ENCODE results near the gene SLC17A9.
A peak's percentile ranks its signal among the peaks of the same experiment; 100 is the strongest.

The SLC17A9 gene

DNA sequence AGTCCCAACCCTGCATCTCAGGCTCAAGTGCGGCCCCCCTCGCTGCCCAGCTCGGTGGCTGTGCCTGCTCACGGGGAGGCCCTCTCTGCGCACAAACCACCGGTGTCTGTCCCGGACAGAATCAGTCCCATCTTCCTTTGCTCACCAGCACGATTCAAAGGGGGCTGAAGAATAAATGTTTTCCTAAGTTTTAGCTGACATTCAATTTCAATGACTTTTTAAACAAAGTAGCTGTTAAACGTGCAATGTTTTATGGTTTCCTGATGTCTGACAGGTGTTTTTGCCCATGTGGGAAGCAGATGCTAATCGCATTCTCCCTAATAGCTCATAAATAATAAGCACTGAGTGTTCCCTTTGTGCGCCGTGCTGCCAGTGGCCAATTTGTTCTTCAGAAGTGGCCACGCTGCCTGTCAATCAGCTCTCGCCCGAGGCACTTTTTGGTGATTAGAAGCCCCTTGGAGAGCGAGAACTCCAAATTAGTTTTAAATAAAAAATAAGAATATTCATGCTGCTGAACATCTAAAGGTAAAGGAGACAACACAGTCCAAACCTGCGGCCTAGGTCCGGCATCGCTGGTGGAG, 28.0 kb downstream of the SLC17A9 start:
- no peak for DNase-seq

GRCh38 chr20:62980970-62981369, 28.5 kb downstream of the SLC17A9 start:
- DNase-seq, result peak in 16 of 56 donors; percentile 2 to 35 (median 13)

DNA sequence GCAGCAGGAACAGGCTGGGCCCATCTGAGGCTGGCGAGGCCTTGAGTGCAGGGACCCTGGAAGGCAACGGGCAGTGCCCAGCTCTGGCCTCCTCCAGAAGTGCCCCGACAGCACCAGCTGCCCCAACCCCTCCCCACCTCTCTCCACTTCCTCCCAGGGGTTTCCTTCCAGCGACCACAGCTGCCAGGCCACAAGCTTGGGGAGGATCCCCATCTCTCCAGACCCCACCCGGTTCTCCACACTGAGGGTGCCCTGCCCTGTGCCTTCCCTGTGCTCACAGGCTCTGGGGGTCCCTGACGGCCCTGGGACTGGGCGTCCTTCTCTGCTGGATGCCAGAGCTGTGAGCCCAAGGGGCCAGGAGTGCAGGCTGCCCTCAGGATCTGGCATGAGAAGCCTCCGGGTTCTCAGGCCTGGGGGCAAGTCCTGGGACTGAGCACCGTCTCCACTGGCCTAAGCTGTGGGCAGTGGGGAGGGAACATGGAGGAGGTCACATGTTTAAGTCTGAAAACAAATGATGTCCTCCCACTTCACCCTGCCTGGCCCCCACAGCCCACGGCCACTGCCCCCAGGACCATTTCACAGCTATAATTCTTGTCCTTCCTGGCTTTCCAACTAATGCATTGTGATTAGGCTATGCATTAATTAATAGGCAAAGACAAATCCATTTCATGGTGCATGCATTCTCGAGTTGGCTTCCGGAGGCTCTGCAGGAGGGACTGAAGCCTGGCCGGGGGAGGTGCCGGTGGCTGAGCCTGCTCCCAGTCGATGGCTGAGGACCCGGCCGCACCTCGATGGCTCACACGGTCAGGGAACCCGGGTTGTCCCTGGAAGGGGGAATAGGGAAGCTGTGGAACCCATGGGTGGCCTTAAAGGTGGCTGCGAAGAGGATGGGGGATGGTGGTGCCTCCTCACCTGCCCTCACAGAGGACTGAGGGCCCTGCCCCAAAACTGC, 29.9 kb downstream of the SLC17A9 start:
- no peak for DNase-seq

GRCh38 chr20:62983210-62983609, 30.7 kb downstream of the SLC17A9 start:
- no peak for DNase-seq

- DNase-seq, result peak in 29 of 56 donors; percentile 0 to 65 (median 25)
Observed at GRCh38 chr20:62984666-62985443, 32.3 kb downstream of the SLC17A9 start.

GRCh38 chr20:62985444-62985778, 32.9 kb downstream of the SLC17A9 start:
- DNase-seq, result no peak

DNA sequence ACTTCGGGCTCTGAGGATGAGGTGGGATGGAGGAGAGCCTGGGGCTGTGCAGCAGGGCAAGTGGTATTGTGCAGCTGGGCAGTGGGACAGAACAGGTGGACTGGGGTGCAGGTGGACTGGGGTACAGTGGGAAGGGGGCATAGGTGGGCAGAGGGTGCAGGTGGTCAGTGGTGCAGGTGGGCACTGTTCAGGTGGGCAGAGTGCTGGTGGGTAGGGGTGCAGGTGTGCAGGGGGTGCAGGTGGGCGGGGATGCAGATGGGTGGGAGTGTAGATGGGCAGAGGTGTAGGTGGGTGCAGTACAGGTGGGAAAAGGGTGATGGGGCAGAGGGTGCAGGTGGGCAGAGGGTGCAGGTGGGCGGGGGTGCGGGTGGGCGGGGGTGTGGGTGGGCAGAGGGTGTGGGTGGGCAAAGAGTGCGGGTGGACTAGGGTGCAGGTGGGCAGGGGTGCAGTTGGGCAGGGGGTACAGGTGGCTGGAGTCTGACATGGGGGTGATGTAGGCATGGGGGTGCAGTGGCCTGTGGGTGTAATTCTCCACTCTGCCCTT, 33.8 kb downstream of the SLC17A9 start:
- DNase-seq, result peak in 1 of 56 donors; percentile 19

GRCh38 chr20:62987114-62987513, 34.6 kb downstream of the SLC17A9 start:
- DNase-seq, result no peak

DNA sequence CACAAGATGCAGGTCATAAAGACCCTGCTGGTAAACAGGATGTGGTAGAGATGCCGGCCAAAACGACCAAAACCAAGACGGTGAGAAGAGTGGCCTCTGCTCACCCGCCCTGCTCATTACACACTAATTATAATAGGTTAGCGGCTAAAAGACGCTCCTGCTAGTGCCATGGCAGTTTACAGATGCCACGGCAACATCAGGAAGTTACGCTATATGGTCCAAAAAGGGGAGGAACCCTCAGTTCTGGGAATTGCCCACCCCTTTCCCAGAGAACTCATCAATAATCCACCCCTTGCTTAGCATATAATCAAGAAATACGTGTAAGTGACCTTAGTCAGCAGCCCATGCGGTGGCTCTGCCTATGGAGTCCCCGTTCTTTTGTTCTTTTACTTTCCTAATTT, 36.7 kb downstream of the SLC17A9 start:
- DNase-seq, result no peak

- no peak for DNase-seq
Observed at GRCh38 chr20:62990306-62990825, 37.9 kb downstream of the SLC17A9 start.

DNA sequence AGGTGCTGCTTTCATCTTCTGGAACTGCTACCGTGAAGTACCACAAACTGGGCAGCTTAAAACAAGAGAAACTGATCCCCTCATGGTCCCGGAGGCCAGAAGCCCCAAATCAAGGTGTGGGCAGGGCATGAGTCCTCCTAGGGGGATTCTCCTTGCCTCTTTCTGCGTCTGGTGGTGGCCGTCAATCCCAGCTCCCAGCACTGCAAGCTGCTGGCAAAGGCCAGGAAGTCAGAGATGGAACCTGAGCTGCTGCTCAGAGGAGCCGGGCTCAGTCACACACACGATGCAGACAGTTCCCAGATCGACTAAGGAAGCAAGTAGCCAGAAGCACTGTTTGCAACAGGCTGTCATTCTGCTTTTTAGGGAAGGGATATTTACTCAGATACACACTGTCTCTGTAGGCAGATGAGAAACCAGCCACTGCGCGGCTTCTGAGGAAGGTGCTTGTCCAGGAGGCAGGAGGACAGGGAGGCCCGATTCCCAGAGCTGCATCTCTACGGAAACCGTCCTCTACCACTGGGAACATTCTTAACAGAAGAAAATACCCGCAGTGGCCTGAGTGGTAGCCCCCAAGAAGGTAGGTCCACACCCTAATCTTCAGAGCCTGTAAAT, 38.8 kb downstream of the SLC17A9 start:
- no peak for DNase-seq

GRCh38 chr20:62991863-62992262, 39.4 kb downstream of the SLC17A9 start:
- DNase-seq, result no peak

- DNase-seq, result no peak
Observed at GRCh38 chr20:62993856-62994494, 41.5 kb downstream of the SLC17A9 start.

DNA sequence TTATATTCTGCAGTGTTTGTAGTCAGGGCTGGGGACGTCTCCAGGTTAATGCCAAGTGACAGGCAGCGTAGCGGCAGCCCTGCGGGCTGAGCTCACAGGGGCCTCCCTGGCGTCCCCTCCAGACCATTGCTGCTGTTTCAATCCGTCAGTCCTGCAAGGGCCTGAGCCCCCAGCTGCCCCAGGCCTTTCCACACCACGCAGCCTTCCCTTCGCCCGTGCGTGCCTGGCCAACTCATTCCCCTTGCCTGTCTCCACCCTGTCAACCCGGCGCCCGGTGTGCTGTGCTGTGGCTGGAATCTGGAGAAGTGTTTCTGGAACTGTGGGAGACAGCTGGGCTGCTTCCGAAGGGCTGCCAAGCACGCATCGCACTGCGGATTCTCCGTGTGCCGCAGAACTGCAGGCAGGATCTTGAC, 42.4 kb downstream of the SLC17A9 start:
- no peak for DNase-seq

DNA sequence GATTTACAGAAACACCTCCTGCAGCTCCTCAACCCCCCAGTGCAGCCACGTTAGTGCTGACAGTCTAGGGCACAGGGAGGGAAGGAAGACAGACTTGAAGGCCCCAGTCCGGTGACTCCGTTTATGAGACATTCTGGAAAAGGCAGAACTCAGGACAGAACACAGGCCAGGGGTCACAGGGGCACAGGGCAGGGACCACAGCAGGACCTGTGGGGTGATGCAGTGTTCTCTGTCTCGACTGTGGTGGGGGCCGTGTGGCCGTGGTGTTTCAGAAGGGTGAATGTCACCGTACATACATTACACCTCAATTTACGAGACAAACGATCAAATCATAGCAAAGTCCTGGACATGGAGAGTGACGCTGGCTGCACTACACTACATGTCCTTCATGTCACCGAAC, 43.0 kb downstream of the SLC17A9 start:
- no peak for DNase-seq

DNA sequence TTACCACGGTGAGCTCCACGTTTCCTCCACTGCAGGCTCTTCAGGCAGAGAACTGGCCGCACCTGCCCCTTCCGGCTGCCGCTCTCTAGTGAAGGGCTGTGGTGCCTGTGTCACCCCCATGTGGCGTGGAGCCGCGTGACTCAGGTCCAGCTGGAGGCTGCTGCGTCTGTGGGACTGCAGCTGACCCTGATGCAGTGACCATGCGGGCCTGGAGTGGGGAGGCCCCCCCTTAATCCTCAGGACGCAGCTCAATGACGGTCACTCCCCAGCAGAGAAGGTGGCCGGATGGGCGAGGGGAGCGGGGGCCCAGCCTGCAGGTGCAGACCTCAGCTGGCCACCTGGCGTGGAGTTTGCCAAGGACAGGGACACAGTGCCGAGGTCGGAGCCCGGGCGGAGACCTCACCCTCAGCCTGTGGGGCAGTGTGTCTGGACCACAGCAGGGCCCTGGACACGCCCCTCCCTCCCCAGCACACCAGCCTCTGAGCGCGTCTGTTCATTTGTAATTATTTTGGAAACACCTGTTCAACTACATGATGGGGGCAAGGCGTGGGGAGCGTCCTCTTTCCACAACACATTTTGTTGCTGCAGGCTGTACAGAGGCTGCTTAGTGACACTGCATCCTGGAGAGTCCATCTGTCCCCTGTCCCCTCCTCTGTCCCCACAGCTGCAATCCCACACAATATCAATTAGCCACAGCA, 43.5 kb downstream of the SLC17A9 start:
- DNase-seq, result no peak

DNA sequence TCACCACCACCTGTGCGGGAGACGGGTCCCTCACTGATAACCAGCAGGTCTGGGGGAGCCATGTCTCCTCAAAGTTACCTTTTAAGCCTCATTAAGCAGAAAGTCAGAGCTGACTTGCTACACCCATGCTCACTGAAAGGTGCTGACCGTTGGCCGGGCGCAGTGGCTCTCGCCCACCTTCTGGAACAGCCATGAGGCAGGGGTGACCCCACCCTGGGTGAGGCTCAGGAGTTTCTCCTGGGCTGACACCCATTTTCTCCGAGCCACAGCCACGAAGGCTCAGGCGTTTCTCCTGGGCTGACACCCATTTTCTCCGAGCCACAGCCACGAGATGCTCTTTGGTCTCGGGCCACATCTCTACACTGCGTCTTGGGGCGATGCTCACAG, 44.1 kb downstream of the SLC17A9 start:
- DNase-seq, result no peak

GRCh38 chr20:62997417-62998035, 45.0 kb downstream of the SLC17A9 start:
- no peak for DNase-seq

DNA sequence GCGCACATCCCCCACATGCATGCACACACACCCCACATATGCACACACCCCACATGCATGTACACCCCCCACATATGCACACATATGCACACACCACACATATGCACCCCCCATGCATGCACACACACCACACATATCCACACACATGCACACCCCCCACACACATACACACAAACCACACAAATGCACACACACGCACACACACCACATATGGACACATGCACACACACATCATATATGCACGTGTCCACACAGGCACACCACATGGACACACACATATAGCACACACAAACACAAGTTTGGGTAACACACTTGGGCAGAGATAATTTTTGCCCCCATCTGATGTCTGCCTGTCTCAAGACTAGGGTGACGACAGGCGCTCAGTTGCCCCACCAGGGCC, 45.9 kb downstream of the SLC17A9 start:
- DNase-seq, result no peak

GRCh38 chr20:62999580-62999979, 47.1 kb downstream of the SLC17A9 start:
- no peak for DNase-seq

Data from nucleus accumbens (tissue), 56 donors.